AG04450 (cell line): ENCODE data around the gene AATK. TPM values are rescaled to one million over a fixed set of nuclear protein-coding genes. Genes with fewer than 3 reads are reported as not detected.

Experiments
- CTCF ChIA-PET: fragments of 300-600, 350-600 bp; formaldehyde crosslinking; extraction: SDS; loops from one replicate; lab custom pipeline; 2022; ENCODE audit warnings: antibody characterized with exemption, inconsistent platforms; lab: Charles Lee
- POLR2A ChIA-PET: fragments of 350-600 bp; formaldehyde crosslinking; extraction: SDS; loops from one replicate; lab custom pipeline; 2021; ENCODE audit warnings: antibody characterized with exemption, inconsistent platforms; lab: Yijun Ruan, JAX
- DNase-seq: peaks from one replicate; pipeline ENCODE4 v3.0.0-alpha.2; 2011; ENCODE audit warnings: low read depth, low spot score
- H3K27ac ChIP-seq: one replicate; pipeline ENCODE4 v1.5.1; 2012; ENCODE audit warnings: low read depth, low read length, control low read depth
- H3K27me3 ChIP-seq: one replicate; pipeline ENCODE4 v1.6.0; 2012; ENCODE audit warnings: low read length; ENCODE audit not compliant: control insufficient read depth, insufficient read depth
- H3K4me3 ChIP-seq: 2 replicates; pipeline ENCODE4 v1.5.1; 2011; ENCODE audit warnings: mild to moderate bottlenecking, low read depth, low read length, control low read depth
- H3K9me3 ChIP-seq: 2 replicates; pipeline ENCODE4 v1.5.1; 2012; ENCODE audit warnings: low read length; ENCODE audit not compliant: control insufficient read depth, insufficient read depth
- CTCF ChIP-seq: IDR thresholded peaks from 2 replicates; pipeline ENCODE4 v1.5.1; 2011; ENCODE audit warnings: low read depth, low read length, control low read depth, inconsistent platforms
- polyA plus RNA-seq: library from polyadenylated mRNA; depleted of rRNA; stranded (reverse); fragments of >200 nt; gene quantifications from 2 replicates; pipeline ENCODE4 v1.2.3, GENCODE V29; 2011

The AATK gene
- polyA plus RNA-seq, 1 experiment: 0.16 TPM

- Histone ChIP-seq H3K27me3 (no peaks in the 10 kb centered on the region), H3K27ac (no peak overlapping the region), H3K9me3 (no peaks in the 10 kb centered on the region), H3K4me3 (no peak overlapping the region)
- ChIA-PET CTCF (no interaction called here), POLR2A (no interaction called here)
- TF ChIP-seq CTCF: no peak
- no peak for DNase-seq
Measured at GRCh38 chr17:81100668-81101067, 65.4 kb downstream of the AATK start.

- no peak for TF ChIP-seq CTCF
- ChIA-PET POLR2A (no interaction called here), CTCF (interaction anchor here (1.5 to 3.8 kb wide), 3 partner anchors 10 to 112 kb away, joined by 5 to 27 read pairs (median 12); no protein-coding TSS in a partner anchor)
- H3K9me3 ChIP-seq: no peaks in the 10 kb centered on the region
- H3K27me3 ChIP-seq: no peaks in the 10 kb centered on the region
- no peak for DNase-seq
- H3K4me3 ChIP-seq: no peak overlapping the region
- no peak overlapping the region for H3K27ac ChIP-seq
Measured at GRCh38 chr17:81099888-81100287, 66.1 kb downstream of the AATK start.

- Histone ChIP-seq H3K27ac (peak overlapping the region; percentile 47), H3K27me3 (no peaks in the 10 kb centered on the region), H3K4me3 (peak overlapping the region; percentile 54), H3K9me3 (no peaks in the 10 kb centered on the region)
- no peak for DNase-seq
- CTCF ChIA-PET: interaction anchor here (0.6 to 3.8 kb wide), 27 partner anchors 10 to 169 kb away, joined by 3 to 27 read pairs (median 4); partner anchors contain the start of gene BAIAP2
- POLR2A ChIA-PET: interaction anchor here (0.6 to 1.2 kb wide), 7 partner anchors 8 to 103 kb away, joined by 3 to 7 read pairs (median 5); no protein-coding TSS in a partner anchor
- TF ChIP-seq CTCF: no peak
Measured at GRCh38 chr17:81097943-81098308, 68.1 kb downstream of the AATK start.

- H3K4me3 ChIP-seq: peak overlapping the region; percentile 54
- ChIA-PET POLR2A (interaction anchor here (0.6 to 1.2 kb wide), 8 partner anchors 9 to 103 kb away, joined by 3 to 7 read pairs (median 4); no protein-coding TSS in a partner anchor), CTCF (interaction anchor here (0.6 to 3.8 kb wide), 29 partner anchors 9 to 170 kb away, joined by 3 to 27 read pairs (median 4); partner anchors contain the start of gene BAIAP2)
- TF ChIP-seq CTCF: peak; percentile 78
- DNase-seq: peak; percentile 63
- H3K27ac ChIP-seq: peak overlapping the region; percentile 47
- no peaks in the 10 kb centered on the region for H3K9me3 ChIP-seq
- H3K27me3 ChIP-seq: no peaks in the 10 kb centered on the region
Measured at GRCh38 chr17:81097134-81097942, 68.7 kb downstream of the AATK start.

- CTCF ChIA-PET: interaction anchor here (0.8 to 3.8 kb wide), 12 partner anchors 11 to 112 kb away, joined by 3 to 27 read pairs (median 7); partner anchors contain the start of gene BAIAP2
- Histone ChIP-seq H3K27ac (no peak overlapping the region), H3K4me3 (no peak overlapping the region)
Measured at GRCh38 chr17:81096741-81097133, 69.3 kb downstream of the AATK start.

More at GRCh38 chr17:81096741-81097133, 69.3 kb downstream of the AATK start:
- TF ChIP-seq CTCF: no peak
- POLR2A ChIA-PET: interaction anchor here (0.7 to 1.0 kb wide), 2 partner anchors 63 to 70 kb away, joined by 3 to 7 read pairs; no protein-coding TSS in a partner anchor
- H3K9me3 ChIP-seq: no peaks in the 10 kb centered on the region
- H3K27me3 ChIP-seq: no peaks in the 10 kb centered on the region
- DNase-seq: no peak
